GM21619 (cell line): Measurements from ENCODE around the gene DHX15.

Source experiments
- ATAC-seq: cut with Tn5 transposase; IDR thresholded peaks from one replicate; pipeline ENCODE4 v1.9.1; 2021; ENCODE audit not compliant: unreplicated experiment

Gene DHX15

DNA sequence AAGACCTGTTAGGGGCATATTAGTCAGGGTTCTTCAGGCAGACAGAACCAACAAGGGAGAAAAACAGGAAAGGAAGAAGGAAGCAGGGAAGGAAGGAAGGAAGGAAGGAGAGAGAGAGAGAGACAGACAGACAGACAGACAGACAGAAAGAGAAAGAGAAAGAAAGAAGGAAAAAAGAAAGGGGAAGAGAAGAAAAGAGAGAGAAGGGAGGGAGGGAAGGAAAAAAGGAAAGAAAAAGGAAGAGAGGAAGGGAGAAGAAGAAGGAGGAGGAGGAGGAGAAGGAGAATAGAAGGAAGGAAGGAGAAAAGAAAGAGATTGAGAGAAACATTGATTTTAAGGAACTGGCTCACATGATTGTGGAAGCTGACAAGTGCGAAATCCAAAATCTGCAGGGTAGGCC lies 89.0 kb downstream of the DHX15 start:
- no peak for ATAC-seq

DNA sequence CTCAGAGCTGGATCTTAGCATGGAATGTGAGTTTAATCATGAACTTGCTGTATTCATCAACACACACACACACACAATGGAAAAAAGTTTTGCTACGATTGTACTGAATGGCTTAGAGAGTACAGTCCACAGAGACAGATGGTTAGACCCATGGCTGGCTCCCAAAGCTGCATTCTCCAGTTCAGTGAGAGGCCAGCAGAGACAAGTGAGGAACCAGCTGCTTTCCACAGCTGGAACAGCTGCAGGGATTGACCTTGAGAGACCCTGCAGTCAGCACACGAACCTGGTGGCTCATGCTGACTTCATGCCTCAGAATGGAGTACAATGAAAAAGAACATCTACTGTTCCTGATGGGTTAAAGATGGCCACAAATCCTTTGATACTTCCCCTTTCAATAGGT lies 94.5 kb downstream of the DHX15 start:
- ATAC-seq: no peak

DNA sequence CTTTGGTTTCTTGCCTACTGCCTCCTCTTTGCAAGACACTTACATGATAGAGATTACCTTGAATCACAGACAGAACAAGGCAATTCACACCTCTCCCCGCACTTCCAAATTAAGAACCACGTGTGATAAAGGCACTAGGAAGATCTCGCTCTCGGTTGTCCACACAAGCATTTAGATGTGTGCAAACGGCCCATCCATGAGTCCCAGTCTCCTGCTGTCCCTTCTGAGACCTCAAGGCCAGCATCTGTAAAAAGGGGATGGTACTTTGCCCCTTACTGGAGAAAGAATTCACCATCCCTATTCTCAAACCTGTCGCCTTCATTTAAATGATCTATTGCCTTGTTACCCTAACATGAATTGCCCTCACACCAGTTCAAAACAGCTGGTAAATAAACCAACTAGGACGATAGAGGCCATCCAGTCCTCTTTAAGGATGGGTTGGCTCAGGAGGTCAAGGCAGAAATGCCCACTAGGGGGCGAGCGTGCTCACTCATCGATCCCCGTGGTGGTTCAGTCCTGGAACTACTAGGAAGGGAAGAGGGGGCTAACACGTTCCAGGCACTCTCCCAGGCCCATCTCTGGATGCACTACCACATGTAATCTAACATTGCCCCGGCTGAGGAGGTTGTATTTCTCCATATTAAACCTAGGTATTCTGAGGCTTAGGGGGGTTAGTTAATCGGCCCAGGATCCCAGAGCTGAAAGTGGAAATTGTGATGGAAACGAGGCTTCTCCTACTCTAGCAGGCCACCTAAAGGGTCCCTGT lies 95.8 kb downstream of the DHX15 start:
- ATAC-seq: peak; percentile 86

DNA sequence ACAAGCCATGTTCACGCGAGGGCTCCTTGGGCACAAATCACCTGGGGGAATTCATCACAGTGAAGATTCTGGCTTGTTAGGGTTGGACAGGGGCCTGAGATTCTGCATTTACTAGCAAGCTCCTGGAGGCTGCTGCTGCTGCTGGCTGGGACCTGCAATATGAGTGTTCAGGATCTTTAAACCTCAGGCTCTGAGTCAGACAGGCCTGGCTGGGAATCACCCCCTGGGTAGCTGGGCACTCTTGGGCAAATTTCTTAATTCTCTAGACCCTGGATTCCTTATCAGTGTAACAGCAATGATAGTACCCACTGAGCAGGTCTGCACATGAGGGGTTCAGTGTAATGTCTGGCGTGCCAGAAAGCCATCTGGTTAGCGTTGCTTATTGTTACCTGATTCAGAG lies 101.5 kb downstream of the DHX15 start:
- ATAC-seq: no peak

DNA sequence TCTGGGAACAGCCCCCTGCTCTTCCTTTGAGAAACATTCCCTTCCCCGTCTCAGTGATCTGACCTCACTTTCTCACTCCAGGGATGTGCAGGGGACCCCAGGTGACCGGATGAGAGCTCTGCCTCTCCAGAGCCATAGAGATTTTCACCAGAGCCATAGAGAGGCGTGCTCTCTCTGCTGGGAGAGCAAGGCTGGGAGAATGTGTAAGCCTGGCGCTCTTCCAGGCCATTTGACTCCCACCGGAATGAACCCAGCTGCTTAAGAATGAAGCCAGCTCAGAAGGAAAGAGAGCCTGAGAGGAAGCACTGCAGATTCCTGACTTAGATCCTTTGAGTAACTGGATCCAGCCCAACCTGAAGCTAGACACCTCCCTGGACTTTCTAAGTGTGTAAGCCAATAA lies 106.4 kb downstream of the DHX15 start:
- no peak for ATAC-seq
